ENCODE measurements around the gene MED17. TPM values are rescaled to one million over a fixed set of nuclear protein-coding genes. Genes with fewer than 3 reads are reported as not detected.

Gene MED17
- total RNA-seq, 1 experiment from 2014 or later = 41.1 TPM

GRCh38 chr11:93858121-93858775 lies 74.2 kb downstream of the MED17 start:
- no peaks in the 10 kb centered on the region for H3K36me3 ChIP-seq (ENCODE audit: control insufficient read depth in 1 of 2, insufficient read depth in 2 of 2, low read length in 2 of 2)
- H3K4me1 ChIP-seq (ENCODE audit: control insufficient read depth in 1 of 2, insufficient read depth in 2 of 2, low read length in 2 of 2) = no peaks in the 10 kb centered on the region
- ATAC-seq (no peak), DNase-seq (ENCODE audit: low read depth, low spot score) (no peak)
- BruUV-seq (replicated peaks) = no TSS peak
- ChIA-PET CTCF (no interaction called here), RAD21 (ENCODE audit: low non-redundant PET in 1 of 2, low total read pairs in 2 of 2, uncharacterized antibody in 2 of 2, unreplicated experiment in 2 of 2) (no interaction called here), POLR2A (no interaction called here)
- no peak overlapping the region for H3K4me3 ChIP-seq (replicated peaks in 1 of 2; ENCODE audit: low read depth in 1 of 2, low read length in 2 of 2)
- no peaks in the 10 kb centered on the region; the same call in 1 of the 2 replicates for H3K9me2 ChIP-seq (ENCODE audit: insufficient read depth)
- H3K27ac ChIP-seq (ENCODE audit: low read depth, low read length) = no peak overlapping the region
- H2AFZ ChIP-seq (ENCODE audit: low read depth, low read length, poor library complexity, severe bottlenecking) = no peak overlapping the region
- TF ChIP-seq MAX (IDR thresholded peaks at IDR 0.05) (no peak), YY1 (IDR thresholded peaks at IDR 0.05; ENCODE audit: extremely low read depth, insufficient replicate concordance, low read depth, low read length) (no peak), SP1 (IDR thresholded peaks at IDR 0.05; ENCODE audit: low read depth) (no peak), ZBTB33 (IDR thresholded peaks at IDR 0.05; ENCODE audit: extremely low read depth, insufficient replicate concordance, low read length) (no peak), ATF3 (IDR thresholded peaks at IDR 0.05) (no peak), SIN3A (IDR thresholded peaks at IDR 0.05; ENCODE audit: low read depth) (no peak), POLR2A (IDR thresholded peaks at IDR 0.05; ENCODE audit: borderline replicate concordance, extremely low read depth, insufficient read depth, insufficient read length) (no peak)
- no peaks in the 10 kb centered on the region for H3K79me2 ChIP-seq (ENCODE audit: insufficient read depth, low read length)
- intact Hi-C loops (cut with micrococcal nuclease) = no loop called here
- H3K27me3 ChIP-seq (ENCODE audit: insufficient read depth, low read length) = no peaks in the 10 kb centered on the region
- H3K4me2 ChIP-seq (ENCODE audit: low read length) = no peak overlapping the region
- no peaks in the 10 kb centered on the region for H4K20me1 ChIP-seq (ENCODE audit: insufficient read depth)
- no peak overlapping the region for H3K9ac ChIP-seq (ENCODE audit: low read length)
- no peaks in the 10 kb centered on the region for H3K9me3 ChIP-seq (ENCODE audit: control insufficient read depth in 1 of 2, insufficient read depth in 1 of 2, low read depth in 1 of 2, low read length in 2 of 2)
